Neural progenitor cell (in vitro differentiated cells): ENCODE measurements around the gene HEY2.

Experiments
- EZH2 ChIP-seq: fragments of 200-600 bp; sonication (generic); IDR thresholded peaks from 2 replicates; pipeline ENCODE4 v1.6.1; 2017; ENCODE audit warnings: antibody characterized with exemption, mild to moderate bottlenecking, moderate library complexity
- EZH2phosphoT487 ChIP-seq: fragments of 200-600 bp; sonication (generic); IDR thresholded peaks from 2 replicates; pipeline ENCODE4 v1.6.1; 2017; ENCODE audit warnings: antibody characterized with exemption
- TF ChIP-seq, protein P1 (sequence below): fragments of 200-600 bp; sonication (generic); IDR thresholded peaks from 2 replicates; pipeline ENCODE4 v1.5.1; 2017; ENCODE audit warnings: antibody characterized with exemption, mild to moderate bottlenecking

DNA sequence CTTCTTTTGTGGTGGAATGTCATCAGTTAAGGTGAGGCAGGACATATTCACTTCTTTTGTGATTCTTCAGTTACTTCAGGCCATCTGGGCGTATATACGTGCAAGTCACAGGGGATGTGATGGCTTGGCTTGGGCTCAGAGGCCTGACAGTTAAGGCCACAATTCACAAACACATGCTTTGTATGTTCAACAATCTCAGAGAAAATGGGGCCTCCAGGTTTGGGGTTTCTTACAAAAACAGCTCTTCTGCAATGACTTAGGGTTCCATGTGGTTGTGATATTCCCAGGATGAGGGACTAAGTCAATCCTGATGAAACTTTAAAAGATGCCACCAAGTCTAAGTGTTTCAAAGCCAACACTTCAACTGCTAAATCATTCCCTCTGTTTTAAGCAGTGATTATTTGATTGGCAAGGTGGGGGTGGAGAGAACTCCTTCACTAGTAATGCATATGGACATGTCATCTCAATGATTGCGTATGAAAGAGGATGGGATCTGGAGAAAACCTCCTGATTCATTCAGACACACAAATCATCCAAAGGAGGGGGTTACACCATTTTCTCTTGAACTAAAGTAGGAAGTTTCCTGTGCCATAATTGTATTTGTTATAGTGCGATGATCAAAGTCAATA lies 41.7 kb upstream of the HEY2 start:
- TF ChIP-seq, protein P1, sequence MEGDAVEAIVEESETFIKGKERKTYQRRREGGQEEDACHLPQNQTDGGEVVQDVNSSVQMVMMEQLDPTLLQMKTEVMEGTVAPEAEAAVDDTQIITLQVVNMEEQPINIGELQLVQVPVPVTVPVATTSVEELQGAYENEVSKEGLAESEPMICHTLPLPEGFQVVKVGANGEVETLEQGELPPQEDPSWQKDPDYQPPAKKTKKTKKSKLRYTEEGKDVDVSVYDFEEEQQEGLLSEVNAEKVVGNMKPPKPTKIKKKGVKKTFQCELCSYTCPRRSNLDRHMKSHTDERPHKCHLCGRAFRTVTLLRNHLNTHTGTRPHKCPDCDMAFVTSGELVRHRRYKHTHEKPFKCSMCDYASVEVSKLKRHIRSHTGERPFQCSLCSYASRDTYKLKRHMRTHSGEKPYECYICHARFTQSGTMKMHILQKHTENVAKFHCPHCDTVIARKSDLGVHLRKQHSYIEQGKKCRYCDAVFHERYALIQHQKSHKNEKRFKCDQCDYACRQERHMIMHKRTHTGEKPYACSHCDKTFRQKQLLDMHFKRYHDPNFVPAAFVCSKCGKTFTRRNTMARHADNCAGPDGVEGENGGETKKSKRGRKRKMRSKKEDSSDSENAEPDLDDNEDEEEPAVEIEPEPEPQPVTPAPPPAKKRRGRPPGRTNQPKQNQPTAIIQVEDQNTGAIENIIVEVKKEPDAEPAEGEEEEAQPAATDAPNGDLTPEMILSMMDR = no peak
- TF ChIP-seq EZH2phosphoT487 = no peak
- TF ChIP-seq EZH2 = no peak
